HG03175 (cell line): Measurements from ENCODE around the gene THOC6.

Experiments used
- ATAC-seq: cut with Tn5 transposase; IDR thresholded peaks from one replicate; pipeline ENCODE4 v1.9.1; 2021; ENCODE audit warnings: mild to moderate bottlenecking, moderate library complexity; ENCODE audit not compliant: unreplicated experiment

Gene THOC6

GRCh38 chr16:2991566-2992261 is 32.1 kb upstream of the THOC6 start:
- no peak for ATAC-seq

GRCh38 chr16:2992383-2993081 is 31.3 kb upstream of the THOC6 start:
- no peak for ATAC-seq

GRCh38 chr16:2996298-2996697 is 27.5 kb upstream of the THOC6 start:
- no peak for ATAC-seq

DNA sequence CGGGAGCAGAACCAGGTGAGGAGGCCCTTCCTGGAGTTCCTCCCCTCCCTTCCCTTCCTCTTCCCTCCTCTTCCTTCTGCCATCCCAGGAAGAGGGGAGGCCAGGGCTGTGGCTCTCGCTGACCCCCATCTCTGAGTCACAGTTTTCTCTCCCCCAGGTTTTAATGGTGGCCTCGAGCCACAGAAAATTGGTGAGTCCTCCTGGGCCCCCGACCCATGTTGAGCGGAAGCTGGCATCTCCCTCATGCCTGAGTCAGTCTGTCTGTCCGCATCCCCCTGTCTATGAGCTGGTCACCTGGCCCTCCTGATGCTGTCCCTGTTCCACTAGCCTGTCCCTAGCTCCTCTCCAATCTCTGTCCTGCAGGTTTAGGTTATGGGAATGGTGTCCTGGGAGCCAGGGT is 23.9 kb upstream of the THOC6 start:
- no peak for ATAC-seq

GRCh38 chr16:3000540-3000939 is 23.3 kb upstream of the THOC6 start:
- no peak for ATAC-seq

- no peak for ATAC-seq
These were observed 22.5 kb upstream of the THOC6 start for GRCh38 chr16:3001316-3001715.

DNA sequence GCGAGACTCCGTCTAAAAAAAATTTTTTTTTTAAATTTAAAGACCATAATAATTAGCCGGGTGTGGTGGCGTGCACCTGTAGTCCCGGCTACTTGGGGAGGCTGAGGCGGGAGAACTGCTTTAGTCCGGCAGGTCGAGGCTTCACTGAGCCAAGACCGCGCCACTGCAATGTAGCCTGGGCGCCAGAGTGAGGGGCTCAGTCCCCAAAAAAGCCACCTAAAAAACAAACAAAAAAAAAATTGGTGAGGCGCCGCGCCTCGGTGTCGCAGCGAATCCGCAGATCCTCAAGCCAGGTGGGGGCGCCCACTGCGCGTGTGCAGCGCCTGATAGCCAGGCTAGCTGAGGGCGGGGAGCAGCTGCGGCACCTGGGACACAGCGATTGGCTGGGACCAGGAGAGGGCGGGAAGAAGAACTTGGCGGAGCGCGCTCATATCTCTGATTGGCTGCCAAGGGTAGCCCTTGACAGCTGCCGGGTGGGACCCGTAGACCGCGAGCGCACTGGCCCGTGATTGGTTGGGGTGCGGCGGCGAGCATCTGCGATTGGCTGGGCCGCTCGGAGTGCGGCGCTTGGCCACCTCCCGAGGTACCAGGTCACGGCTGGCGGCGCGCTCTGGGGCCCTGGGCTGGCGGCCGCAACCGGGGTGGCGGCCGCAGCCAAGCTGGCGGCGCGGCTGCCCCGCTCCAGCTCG is 20.1 kb upstream of the THOC6 start:
- peak; percentile 93 for ATAC-seq

DNA sequence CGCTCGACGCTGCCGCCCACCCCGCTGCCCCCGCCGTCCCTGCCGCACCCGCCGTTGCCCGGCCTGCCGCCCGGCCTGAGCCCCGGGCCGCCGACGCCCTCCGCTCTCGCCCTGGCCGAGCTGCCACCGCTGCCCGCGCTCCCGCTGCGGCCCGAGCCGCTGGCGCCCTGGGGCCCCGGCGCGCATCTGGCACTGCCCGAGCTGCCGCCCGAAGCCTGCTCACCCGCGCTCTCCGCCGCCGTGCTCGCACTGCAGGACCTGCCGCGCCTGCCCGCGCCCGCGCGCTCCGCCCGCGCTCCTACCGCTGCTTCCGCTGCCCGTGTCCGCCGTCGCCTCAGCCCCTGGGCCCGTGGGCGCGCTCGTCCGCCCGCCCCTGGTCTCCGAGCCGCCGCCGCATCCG is 19.5 kb upstream of the THOC6 start:
- ATAC-seq = peak; percentile 12

DNA sequence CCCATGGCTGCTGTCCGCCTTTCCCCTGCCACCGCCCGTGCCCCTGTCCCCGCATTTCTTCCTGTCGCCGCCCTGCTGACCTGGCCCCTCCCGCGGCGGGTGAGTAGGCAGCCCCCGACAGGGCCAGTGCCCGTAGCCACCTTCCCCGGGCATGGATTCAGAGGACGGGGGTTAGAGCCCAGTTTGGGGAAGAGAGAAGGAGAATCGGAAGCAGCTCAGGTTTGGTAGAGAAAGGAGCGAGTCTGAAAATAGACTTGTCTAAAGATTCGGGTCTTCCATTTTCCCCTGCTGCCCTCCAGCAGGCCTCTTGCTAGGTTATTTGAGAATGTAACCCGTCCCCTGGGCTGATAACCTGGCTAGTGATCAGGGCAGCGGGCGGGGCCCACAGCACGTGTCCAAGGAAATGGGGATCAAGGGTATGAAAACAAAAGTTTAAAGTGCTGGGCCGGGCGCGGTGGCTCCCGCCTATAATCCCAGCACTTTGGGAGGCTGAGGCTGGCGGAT is 19.0 kb upstream of the THOC6 start:
- ATAC-seq = no peak

DNA sequence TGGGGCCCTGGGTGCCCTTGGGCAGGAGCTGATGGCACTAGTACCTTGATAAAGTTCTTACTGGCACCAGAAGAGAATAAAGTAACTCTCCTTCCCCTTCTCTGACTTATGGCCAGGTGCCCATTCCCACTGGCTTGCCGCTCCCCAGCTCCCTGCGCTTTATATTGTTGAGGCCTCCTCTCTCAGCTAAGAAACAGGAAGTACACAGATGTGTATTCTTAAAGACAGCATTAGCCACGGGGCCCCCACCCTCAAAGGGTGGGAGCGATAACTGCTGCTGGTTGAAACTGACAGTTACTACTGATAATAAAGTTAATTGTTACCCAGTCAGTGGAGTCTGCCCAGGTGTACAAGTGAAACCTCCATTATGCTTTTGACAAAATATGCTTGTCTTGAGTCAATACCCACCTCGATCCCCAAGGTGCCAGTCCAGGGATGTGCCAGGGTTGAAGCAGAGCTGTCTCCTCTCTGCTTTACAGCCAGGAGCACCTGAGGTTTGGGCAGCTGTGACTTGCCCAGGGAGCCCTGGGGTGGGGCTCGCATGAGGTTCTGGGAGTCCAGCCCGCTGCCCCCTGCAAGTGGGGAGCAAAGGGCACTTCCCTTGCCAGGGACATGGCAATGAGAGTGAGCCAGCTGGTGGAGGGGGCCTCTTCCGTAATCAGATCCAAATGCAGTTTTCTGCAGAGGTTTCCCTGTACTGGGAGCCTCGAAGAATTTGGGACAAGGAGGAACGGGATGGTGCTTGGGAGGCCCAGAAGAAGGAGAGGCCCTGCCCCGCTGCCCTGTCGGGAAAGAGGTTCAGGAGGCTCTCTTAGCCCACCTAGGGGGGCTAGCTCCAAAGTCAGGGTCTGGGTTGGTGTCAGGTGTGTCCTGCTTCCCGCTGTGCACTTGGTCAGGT is 16.5 kb upstream of the THOC6 start:
- ATAC-seq = no peak

- no peak for ATAC-seq
These were observed 15.7 kb upstream of the THOC6 start for GRCh38 chr16:3007957-3008689.

DNA sequence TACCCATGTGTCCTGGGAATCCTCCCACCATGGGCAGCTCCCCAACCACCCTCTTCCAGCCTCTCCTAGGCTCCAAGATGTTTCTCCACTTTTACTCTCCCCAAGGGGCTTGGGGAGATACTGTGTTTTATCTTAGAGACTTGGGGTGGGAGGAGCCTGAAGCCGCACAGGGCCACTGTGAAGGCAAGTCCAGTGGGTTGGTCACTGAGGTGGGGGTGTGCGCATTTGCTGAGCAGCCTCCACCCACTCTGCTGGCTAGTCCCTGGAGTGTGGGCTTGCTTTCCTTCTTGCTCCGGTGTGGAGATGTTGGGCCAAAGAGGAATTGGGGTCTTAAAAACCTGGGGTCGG is 15.2 kb upstream of the THOC6 start:
- no peak for ATAC-seq

- no peak for ATAC-seq
These were observed 14.1 kb upstream of the THOC6 start for GRCh38 chr16:3009568-3010390.

GRCh38 chr16:3010510-3010909 is 13.3 kb upstream of the THOC6 start:
- ATAC-seq = no peak

GRCh38 chr16:3012246-3012645 is 11.6 kb upstream of the THOC6 start:
- no peak for ATAC-seq

DNA sequence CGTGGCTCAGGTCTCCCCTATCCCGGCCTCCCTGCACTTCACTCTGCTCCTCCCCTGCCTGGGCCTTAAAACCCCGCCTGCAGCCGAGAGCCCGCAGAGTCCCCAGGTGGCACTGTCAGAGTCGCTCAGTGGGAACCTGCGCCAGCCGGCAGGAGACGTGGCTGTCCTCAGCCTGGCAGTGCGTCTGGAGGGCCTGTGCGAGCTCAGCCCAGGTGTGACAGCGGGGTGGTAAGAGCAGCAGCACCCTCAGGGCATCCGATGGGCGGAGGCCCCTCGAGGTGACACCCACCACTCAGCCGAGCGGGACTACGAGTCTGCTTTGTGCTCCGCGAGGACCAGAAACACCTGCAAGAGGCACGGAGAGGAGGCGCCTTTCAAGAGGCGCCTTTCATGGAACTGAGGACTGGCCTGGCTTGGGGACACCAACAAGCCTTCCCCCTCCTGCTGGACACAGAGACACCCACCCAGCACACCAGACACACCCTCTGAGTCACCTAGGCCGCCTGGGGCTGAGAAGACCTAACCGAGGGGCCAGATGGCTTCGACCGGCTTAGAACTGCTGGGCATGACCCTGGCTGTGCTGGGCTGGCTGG is 10.9 kb upstream of the THOC6 start, which contains the start of gene CLDN9:
TSS of gene CLDN9 (plus strand) at position 96 of the 593 bp plus-strand sequence. CDS start at position 536, 440 bp downstream.
- no peak for ATAC-seq

DNA sequence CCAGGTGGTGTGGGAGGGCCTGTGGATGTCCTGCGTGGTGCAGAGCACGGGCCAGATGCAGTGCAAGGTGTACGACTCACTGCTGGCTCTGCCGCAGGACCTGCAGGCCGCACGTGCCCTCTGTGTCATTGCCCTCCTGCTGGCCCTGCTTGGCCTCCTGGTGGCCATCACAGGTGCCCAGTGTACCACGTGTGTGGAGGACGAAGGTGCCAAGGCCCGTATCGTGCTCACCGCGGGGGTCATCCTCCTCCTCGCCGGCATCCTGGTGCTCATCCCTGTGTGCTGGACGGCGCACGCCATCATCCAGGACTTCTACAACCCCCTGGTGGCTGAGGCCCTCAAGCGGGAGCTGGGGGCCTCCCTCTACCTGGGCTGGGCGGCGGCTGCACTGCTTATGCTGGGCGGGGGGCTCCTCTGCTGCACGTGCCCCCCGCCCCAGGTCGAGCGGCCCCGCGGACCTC is 10.3 kb upstream of the THOC6 start:
- no peak for ATAC-seq

- ATAC-seq = no peak
These were observed 9.7 kb upstream of the THOC6 start for GRCh38 chr16:3013998-3014690.
